ENCODE results near the gene TBC1D13. TPM values are rescaled to one million over a fixed set of nuclear protein-coding genes. Genes with fewer than 3 reads are reported as not detected.

TBC1D13 gene
- total and polyA plus RNA-seq, 2 experiments from 2014 or later = 8.3 to 19.4 TPM

DNA sequence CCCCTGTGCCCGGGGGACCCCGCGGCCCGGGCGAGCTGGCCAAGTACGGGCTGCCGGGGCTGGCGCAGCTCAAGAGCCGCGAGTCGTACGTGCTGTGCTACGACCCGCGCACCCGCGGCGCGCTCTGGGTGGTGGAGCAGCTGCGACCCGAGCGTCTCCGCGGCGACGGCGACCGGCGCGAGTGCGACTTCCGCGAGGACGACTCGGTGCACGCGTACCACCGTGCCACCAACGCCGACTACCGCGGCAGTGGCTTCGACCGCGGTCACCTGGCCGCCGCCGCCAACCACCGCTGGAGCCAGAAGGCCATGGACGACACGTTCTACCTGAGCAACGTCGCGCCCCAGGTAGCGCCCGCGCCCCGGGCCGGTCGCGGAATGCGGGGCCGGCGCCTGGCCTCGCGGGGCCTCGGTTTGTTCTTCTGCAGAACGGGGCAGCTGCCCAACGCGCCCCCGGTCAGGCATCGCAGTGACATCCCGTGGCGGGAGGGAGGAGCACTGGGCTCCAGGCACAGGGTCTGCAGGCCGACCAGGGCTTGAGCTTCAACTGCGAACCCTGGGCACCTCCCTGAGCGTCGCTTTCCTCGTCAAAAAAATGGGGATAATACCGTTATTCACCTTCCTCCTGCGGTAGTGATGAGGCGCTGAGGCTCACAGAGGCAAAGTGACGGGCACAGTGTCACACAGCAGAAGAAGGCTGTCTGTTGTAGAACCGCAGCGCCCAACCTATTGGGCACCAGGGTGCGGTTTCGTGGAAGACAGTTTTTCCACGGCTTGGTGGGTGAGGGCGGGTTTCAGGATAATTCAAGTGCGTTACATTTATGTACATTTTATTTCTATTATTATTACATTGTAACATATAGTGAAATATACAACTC, 32.0 kb downstream of the TBC1D13 start:
- no peak overlapping the region for H3K27ac Mint-ChIP-seq
- H3K27me3 ChIP-seq (ENCODE audit: insufficient read depth) = no peaks in the 10 kb centered on the region; the same call in 1 of the 2 replicates
- H4K20me1 ChIP-seq (replicated peaks; ENCODE audit: insufficient read depth) = peaks cover 15% of the 10 kb centered on the region
- H3K4me1 ChIP-seq (ENCODE audit: insufficient read depth) = no peaks in the 10 kb centered on the region; the same call in 1 of the 2 replicates
- peak overlapping the region; percentile 68 for H3K4me3 ChIP-seq
- H2AFZ ChIP-seq = no peak overlapping the region
- TF ChIP-seq POLR2AphosphoS5 (IDR thresholded peaks at IDR 0.05; ENCODE audit: low read depth) (peak; percentile 46), NANOG (IDR thresholded peaks at IDR 0.05; ENCODE audit: borderline replicate concordance) (no peak), ZNF331 (CRISPR knock-in tag; IDR thresholded peaks at IDR 0.05; ENCODE audit: low read depth) (no peak), EZH2phosphoT487 (IDR thresholded peaks at IDR 0.05; ENCODE audit: unreplicated experiment) (no peak), ZNF114 (CRISPR knock-in tag; IDR thresholded peaks at IDR 0.05) (no peak), CTCF (conservative IDR thresholded peaks at IDR 0.05; ENCODE audit: low read depth in 2 of 2) (peak in 1 of 2 experiments; percentile 31; a peak in 2 of 4 replicates), EZH2 (IDR thresholded peaks at IDR 0.05; ENCODE audit: low read depth, unreplicated experiment) (no peak), JUNB (IDR thresholded peaks at IDR 0.05; ENCODE audit: unreplicated experiment) (no peak), STAT1 (IDR thresholded peaks at IDR 0.05; ENCODE audit: unreplicated experiment) (no peak)
- TF ChIP-seq, protein P1, sequence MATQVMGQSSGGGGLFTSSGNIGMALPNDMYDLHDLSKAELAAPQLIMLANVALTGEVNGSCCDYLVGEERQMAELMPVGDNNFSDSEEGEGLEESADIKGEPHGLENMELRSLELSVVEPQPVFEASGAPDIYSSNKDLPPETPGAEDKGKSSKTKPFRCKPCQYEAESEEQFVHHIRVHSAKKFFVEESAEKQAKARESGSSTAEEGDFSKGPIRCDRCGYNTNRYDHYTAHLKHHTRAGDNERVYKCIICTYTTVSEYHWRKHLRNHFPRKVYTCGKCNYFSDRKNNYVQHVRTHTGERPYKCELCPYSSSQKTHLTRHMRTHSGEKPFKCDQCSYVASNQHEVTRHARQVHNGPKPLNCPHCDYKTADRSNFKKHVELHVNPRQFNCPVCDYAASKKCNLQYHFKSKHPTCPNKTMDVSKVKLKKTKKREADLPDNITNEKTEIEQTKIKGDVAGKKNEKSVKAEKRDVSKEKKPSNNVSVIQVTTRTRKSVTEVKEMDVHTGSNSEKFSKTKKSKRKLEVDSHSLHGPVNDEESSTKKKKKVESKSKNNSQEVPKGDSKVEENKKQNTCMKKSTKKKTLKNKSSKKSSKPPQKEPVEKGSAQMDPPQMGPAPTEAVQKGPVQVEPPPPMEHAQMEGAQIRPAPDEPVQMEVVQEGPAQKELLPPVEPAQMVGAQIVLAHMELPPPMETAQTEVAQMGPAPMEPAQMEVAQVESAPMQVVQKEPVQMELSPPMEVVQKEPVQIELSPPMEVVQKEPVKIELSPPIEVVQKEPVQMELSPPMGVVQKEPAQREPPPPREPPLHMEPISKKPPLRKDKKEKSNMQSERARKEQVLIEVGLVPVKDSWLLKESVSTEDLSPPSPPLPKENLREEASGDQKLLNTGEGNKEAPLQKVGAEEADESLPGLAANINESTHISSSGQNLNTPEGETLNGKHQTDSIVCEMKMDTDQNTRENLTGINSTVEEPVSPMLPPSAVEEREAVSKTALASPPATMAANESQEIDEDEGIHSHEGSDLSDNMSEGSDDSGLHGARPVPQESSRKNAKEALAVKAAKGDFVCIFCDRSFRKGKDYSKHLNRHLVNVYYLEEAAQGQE (IDR thresholded peaks at IDR 0.05; ENCODE audit: unreplicated experiment) = no peak
- peaks cover 12% of the 10 kb centered on the region; the same call in 2 of the 3 replicates for H3K4me1 Mint-ChIP-seq
- peak overlapping the region; percentile 88 for H3K4me2 ChIP-seq
- H3K9me3 Mint-ChIP-seq = no peaks in the 10 kb centered on the region
- no peaks in the 10 kb centered on the region for H3K79me2 ChIP-seq (replicated peaks; ENCODE audit: insufficient read depth)
- no peaks in the 10 kb centered on the region for H3K9me2 ChIP-seq (ENCODE audit: insufficient read depth)
- peaks cover 35% of the 10 kb centered on the region for H3K27me3 Mint-ChIP-seq (ENCODE audit: insufficient read depth, low read depth, poor library complexity)
- H3K36me3 Mint-ChIP-seq (ENCODE audit: low read depth) = peaks cover 21% of the 10 kb centered on the region
- DNase-seq (ENCODE audit: low spot score) (peak; percentile 53), ATAC-seq (peak; percentile 34)
- no peaks in the 10 kb centered on the region for H3K36me3 ChIP-seq (ENCODE audit: insufficient read depth)
- H3F3A ChIP-seq (replicated peaks; ENCODE audit: low read depth) = peaks cover 4% of the 10 kb centered on the region
- H3K27ac ChIP-seq (ENCODE audit: low read depth) = no peak overlapping the region
- H3K4me3 Mint-ChIP-seq = peak overlapping the region; percentile 78
